Fibroblast of lung (primary cell): ENCODE measurements around the gene TOPBP1.
"Not testable (repeated sequence)": the region's sequence is repeated elsewhere in the genome, so short reads cannot be mapped to it uniquely, and the experiment has no call there.

Source experiments
- EZH2 ChIP-seq: IDR thresholded peaks from 2 replicates; pipeline ENCODE4 v1.5.1; 2012; ENCODE audit warnings: low read length, control low read depth, mild to moderate bottlenecking; ENCODE audit errors: missing control alignments
- TF ChIP-seq, protein P1 (sequence below), 2 donors: IDR thresholded peaks in 1 of 2; conservative IDR thresholded peaks in 1 of 2; 1 replicate in 1 of 2; 2 replicates in 1 of 2; pipeline ENCODE4 v1.5.1; 2011 to 2012; ENCODE audit warnings: low read length in 2 of 2, control low read depth in 1 of 2, inconsistent platforms in 1 of 2, low read depth in 1 of 2, mild to moderate bottlenecking in 1 of 2

DNA sequence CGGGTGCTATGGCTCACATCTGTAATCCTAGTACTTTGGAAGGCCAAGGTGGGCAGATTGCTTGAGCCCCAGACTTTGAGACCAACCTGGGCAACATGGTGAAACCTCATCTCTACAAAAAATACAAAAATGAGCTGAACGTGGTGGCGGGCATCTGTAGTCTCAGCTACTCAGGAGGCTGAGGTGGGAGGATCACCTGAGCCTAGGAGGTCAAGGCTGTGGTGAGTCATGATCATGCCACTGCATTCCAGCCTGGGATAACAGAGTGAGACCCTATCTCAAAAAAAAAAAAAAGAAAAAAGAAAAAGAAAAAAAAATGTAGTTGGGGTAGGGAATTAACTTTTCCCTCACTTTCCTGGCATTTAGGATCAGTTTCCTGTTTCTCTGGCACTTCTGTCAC, 3.4 kb upstream of the TOPBP1 start:
- TF ChIP-seq, protein P1, sequence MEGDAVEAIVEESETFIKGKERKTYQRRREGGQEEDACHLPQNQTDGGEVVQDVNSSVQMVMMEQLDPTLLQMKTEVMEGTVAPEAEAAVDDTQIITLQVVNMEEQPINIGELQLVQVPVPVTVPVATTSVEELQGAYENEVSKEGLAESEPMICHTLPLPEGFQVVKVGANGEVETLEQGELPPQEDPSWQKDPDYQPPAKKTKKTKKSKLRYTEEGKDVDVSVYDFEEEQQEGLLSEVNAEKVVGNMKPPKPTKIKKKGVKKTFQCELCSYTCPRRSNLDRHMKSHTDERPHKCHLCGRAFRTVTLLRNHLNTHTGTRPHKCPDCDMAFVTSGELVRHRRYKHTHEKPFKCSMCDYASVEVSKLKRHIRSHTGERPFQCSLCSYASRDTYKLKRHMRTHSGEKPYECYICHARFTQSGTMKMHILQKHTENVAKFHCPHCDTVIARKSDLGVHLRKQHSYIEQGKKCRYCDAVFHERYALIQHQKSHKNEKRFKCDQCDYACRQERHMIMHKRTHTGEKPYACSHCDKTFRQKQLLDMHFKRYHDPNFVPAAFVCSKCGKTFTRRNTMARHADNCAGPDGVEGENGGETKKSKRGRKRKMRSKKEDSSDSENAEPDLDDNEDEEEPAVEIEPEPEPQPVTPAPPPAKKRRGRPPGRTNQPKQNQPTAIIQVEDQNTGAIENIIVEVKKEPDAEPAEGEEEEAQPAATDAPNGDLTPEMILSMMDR (conservative IDR thresholded peaks at IDR 0.05 in 1 of 2, IDR thresholded peaks at IDR 0.05 in 1 of 2; ENCODE audit: low read depth in 1 of 2, low read length in 2 of 2): not testable (repeated sequence)
- not testable (repeated sequence) for TF ChIP-seq EZH2
